ENCODE results near the gene TNFRSF4.
A peak's percentile ranks its signal among the peaks of the same experiment; 100 is the strongest.

Gene TNFRSF4

GRCh38 chr1:1235016-1235744 is 21.2 kb upstream of the TNFRSF4 start:
- DNase-seq (ENCODE audit: low read depth, low spot score), result no peak
- CTCF ChIA-PET, result no interaction called here
- POLR2A ChIA-PET, result no interaction called here
- no peak for TF ChIP-seq CTCF (IDR thresholded peaks at IDR 0.05; ENCODE audit: insufficient read depth, low read length, missing control alignments)
- H3K4me3 ChIP-seq (ENCODE audit: low read depth, low read length), result no peak overlapping the region

GRCh38 chr1:1234180-1234808 is 20.3 kb upstream of the TNFRSF4 start:
- DNase-seq (ENCODE audit: low read depth, low spot score), result no peak
- H3K4me3 ChIP-seq (ENCODE audit: low read depth, low read length), result no peak overlapping the region
- ChIA-PET POLR2A (no interaction called here), CTCF (no interaction called here)
- no peak for TF ChIP-seq CTCF (IDR thresholded peaks at IDR 0.05; ENCODE audit: insufficient read depth, low read length, missing control alignments)

GRCh38 chr1:1233567-1233892 is 19.6 kb upstream of the TNFRSF4 start:
- ChIA-PET CTCF (no interaction called here), POLR2A (no interaction called here)
- TF ChIP-seq CTCF (IDR thresholded peaks at IDR 0.05; ENCODE audit: insufficient read depth, low read length, missing control alignments), result no peak
- no peak for DNase-seq (ENCODE audit: low read depth, low spot score)
- no peak overlapping the region for H3K4me3 ChIP-seq (ENCODE audit: low read depth, low read length)

- peak overlapping the region; percentile 51 for H3K4me3 ChIP-seq (ENCODE audit: low read depth, low read length)
- CTCF ChIA-PET, result no interaction called here
Observed at GRCh38 chr1:1232796-1233566, 19.0 kb upstream of the TNFRSF4 start.

GRCh38 chr1:1232208-1232795 is 18.3 kb upstream of the TNFRSF4 start, which contains the start of gene B3GALT6:
B3GALT6 (plus strand) TSS chr1:1232237; CDS start chr1:1232279, 42 bp downstream.
- CTCF ChIA-PET, result no interaction called here
- no peak for TF ChIP-seq CTCF (IDR thresholded peaks at IDR 0.05; ENCODE audit: insufficient read depth, low read length, missing control alignments)
- DNase-seq (ENCODE audit: low read depth, low spot score), result no peak
- peak within 1 kb of the TSS; percentile 77 for H3K4me3 ChIP-seq (ENCODE audit: low read depth, low read length)
- POLR2A ChIA-PET, result interaction anchor here (0.6 to 2.0 kb wide), 2 partner anchors 10 to 19 kb away, joined by 3 to 8 read pairs; no protein-coding TSS in a partner anchor

More at GRCh38 chr1:1232796-1233566, 19.0 kb upstream of the TNFRSF4 start:
- no peak for TF ChIP-seq CTCF (IDR thresholded peaks at IDR 0.05; ENCODE audit: insufficient read depth, low read length, missing control alignments)
- no peak for DNase-seq (ENCODE audit: low read depth, low spot score)
- POLR2A ChIA-PET, result no interaction called here
